Cerebellar cortex (tissue), 1 donor: ENCODE data around the gene TASP1.
"Not testable (repeated sequence)": the region's sequence is repeated elsewhere in the genome, so short reads cannot be mapped to it uniquely, and the experiment has no call there.

Experiments
- DNase-seq: peaks from one replicate; pipeline ENCODE4 v3.0.0-alpha.2; 2015; ENCODE audit warnings: low spot score

The TASP1 gene, protein sequence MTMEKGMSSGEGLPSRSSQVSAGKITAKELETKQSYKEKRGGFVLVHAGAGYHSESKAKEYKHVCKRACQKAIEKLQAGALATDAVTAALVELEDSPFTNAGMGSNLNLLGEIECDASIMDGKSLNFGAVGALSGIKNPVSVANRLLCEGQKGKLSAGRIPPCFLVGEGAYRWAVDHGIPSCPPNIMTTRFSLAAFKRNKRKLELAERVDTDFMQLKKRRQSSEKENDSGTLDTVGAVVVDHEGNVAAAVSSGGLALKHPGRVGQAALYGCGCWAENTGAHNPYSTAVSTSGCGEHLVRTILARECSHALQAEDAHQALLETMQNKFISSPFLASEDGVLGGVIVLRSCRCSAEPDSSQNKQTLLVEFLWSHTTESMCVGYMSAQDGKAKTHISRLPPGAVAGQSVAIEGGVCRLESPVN

GRCh38 chr20:13638496-13639149, at the start of gene TASP1:
TASP1 (minus strand) TSS chr20:13638932; CDS start chr20:13630078, 8,854 bp downstream.
- DNase-seq = peak; percentile 96

DNA sequence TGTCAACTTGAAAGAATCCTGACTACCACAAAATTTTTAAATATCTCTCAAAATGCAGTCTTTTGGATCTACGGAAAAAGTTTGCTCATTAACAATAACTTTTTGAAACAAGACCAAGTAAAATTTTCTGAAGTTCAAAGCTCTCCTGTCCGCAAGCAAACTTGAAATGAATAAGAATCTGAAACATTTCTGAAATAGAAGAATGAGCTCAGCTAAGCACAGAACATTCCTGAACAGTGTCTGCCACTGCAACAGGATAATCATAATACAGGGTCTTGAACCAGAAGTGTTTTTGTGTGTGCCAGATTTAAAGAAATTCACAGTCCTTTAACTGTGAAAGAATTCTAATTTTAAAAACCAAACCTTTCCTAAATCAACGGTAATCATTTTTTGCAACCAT, 49.1 kb upstream of the TASP1 start:
- no peak for DNase-seq

GRCh38 chr20:13685623-13686022, 46.9 kb upstream of the TASP1 start:
- no peak for DNase-seq

GRCh38 chr20:13684566-13685222, 46.0 kb upstream of the TASP1 start:
- no peak for DNase-seq

DNA sequence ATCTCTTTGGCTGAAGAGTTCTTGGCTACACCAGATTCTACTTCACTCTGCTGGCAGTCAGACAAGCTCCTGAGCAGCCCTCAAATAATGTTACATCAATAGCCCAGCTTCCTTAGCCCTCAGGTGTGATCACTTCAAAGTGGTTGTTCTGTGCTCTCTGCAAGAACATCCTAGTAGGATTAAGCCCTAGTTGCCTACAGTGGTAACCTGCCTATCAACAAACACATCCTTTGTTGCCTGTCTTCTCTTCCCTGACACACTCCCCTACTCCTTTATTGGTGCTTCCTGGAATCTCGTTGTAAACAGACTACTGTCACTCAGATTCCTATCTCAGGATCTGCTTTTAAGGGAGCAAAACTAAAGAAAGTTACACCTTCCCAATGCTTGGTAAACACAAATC, 45.1 kb upstream of the TASP1 start:
- DNase-seq = no peak

- DNase-seq = no peak
Observed at GRCh38 chr20:13681248-13682125, 42.8 kb upstream of the TASP1 start.

DNA sequence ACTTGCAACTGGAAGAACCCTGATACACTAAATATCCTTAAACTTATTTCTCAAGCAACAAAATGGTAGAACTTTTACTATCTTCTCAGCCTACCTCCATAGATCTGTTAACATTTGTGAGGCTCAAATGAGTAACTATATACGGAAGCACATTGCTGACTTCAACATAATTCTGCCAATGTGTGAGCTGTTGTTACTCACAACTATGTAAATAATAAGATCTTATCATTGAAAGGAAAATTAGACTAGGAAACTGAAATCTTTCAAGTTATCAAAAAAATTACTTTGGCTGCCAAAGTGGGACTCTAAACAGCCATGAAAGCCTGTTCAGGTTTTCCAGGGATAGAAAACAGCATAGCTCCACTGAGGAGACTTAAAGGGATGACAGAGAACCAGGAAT, 40.2 kb upstream of the TASP1 start:
- no peak for DNase-seq

- DNase-seq = no peak
Observed at GRCh38 chr20:13677241-13677640, 38.5 kb upstream of the TASP1 start.

GRCh38 chr20:13676682-13677081, 38.0 kb upstream of the TASP1 start:
- no peak for DNase-seq

DNA sequence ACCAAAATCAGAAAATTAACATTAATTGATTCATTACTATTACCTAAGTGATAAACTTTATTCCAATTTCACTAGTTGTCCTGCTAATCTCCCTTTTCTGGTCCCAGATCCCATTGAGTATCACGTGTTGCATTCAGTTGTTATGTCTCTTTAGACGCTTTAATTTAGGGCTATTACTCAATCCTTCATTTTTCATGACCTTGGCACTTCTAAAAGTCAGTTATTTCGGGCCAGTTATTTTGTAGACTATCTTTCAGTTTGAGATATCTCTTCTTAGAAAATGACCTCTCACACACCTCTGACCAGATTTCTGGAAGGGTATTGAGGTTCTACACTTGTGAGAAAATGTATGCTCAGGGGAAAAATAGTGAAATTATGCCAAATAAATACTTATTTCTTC, 34.0 kb upstream of the TASP1 start:
- DNase-seq = no peak

DNA sequence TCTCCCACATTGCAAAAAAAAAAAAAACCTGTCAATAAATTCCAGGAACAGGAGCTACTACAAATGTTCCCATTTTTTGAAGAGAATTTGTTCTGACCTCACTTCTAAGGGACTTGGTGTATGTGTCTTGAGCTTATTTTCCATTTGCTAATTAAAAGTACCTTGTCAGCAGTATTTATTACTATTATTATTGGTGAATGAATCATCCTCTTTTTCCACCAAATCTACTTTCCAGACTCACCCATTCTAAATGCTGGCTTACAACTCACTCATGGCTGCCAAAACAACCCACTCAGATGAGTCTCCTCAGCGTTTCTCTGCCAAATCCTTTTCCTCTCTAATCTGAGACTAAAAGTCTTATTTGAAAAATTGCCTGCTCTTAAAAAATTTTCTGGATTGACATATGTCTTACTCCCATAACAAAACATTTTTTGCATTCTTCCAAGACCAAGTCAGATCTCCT, 33.2 kb upstream of the TASP1 start:
- DNase-seq = no peak

GRCh38 chr20:13671512-13671911, 32.8 kb upstream of the TASP1 start:
- no peak for DNase-seq

- DNase-seq = no peak
Observed at GRCh38 chr20:13670160-13670559, 31.4 kb upstream of the TASP1 start.

DNA sequence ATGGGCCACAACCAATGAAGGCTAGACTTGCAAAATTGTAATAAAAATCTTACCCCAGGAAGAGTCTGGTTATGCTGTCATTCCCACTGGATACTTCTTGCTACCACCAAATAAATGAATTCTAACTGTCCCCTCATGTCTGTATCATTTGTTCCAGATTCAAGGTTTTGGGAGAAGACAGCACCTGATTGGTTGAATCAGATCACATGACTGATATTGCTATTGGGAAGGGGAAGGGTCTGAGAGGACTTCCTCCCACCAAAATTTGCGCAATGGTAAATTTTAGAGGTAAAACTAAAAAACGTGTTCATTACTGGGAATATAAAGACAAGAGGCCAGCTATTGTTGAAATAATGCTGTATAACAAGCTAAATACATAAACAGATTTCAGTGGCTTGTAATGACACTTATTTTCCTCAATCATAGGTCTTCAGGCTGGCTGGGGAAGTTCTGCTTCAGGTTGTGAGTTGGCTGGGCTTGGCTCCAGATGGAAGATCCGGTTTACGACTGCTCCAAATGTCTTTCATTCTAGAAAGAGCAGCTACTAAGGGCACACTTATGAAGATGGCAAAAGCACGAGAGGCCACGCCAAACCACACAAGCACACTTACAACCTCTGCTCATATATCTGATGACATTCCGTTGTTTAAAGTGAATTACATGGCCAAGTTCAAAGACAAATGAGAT, 27.1 kb upstream of the TASP1 start:
- no peak for DNase-seq

DNA sequence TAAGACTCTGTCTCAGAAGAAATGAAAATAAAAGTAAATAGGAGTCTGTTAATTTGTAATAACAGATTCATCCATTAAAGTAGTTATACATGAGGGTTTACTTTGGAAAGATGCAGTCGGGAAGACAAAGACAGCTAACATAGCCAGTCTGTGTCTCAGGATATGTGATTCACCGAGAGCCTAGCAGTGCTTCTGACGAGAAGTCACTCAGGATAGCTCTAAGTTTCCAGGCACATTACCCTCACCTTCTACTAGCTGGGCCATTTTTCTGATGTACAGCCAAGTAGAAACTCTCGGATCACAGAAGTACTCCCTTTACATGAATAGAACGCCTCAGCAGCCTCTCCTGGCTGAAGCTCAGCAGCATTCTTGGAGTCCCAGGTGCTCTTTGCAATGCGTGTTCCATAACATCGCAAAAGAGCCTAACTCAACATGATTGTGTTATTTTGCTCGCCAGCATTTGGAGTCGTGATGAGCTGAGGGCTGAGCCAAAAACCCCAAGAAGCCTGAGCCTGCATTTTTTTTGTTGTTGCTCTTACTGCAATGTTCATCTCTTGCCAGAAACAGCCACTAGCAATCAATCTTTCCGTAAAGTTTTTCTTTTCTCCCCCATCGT, 22.4 kb upstream of the TASP1 start:
- no peak for DNase-seq

DNA sequence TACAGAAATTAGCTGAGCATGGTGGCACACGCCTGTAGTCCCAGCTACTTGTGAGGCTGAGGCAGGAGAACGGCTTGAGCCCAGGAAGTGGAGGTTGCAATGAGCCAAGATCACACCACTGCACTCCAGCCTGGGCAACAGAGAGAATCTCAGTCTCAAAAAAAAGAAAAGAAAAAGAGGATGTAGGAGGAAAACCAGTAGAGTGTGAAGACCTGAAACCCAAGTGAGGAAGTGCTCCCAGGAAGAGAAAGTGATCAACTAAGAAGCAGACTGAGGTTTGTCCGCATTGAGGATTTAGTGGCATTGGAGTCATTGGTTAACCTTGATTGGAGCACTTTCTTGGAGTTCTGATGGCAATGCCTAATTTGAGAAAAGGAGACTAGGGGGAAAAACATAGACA, 20.6 kb upstream of the TASP1 start:
- DNase-seq = no peak

DNA sequence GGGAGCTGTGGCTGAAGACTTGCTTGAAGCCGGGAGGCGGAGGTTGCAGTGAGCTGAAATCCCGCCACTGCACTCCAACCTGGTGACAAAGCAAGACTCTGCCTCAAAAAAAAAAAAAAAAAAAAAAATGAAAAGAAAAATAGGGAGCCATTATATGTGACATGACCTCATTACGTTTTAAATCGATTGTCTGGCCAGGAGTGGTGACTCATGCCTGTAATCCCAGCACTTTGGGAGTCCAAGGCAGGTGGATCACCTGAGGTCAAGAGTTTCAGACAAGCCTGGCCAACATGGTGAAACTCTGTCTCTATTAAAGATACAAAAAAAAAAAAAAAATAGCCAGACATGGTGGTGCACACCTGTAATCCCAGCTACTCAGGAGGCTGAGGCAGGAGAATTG, 19.3 kb upstream of the TASP1 start:
- not testable (repeated sequence) for DNase-seq

GRCh38 chr20:13656721-13657368, 18.1 kb upstream of the TASP1 start:
- no peak for DNase-seq

- DNase-seq = no peak
Observed at GRCh38 chr20:13654463-13655023, 15.8 kb upstream of the TASP1 start.

DNA sequence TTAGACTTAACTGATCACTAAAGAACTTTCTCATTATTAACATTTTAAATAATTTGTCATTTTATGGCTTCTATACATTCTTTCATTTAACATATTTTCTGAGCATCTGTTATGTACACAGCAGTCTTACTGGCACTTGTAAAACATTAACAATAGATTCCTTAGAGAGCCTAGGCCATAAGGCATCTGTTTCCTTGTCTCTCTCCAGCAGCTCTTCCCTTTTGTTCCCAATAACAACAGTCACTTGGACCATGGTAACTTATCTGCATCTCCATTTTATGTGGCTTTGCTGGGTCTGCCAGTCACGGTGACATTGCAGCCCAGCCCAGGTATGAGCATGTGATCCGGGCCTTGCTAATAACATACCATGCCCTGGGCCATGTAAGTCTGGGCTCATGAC, 11.7 kb upstream of the TASP1 start:
- DNase-seq = no peak
